Glutamatergic neuron (in vitro differentiated cells): ENCODE results near the gene MEF2B. TPM values are rescaled to one million over a fixed set of nuclear protein-coding genes. Genes with fewer than 3 reads are reported as not detected.
"Not testable (repeated sequence)": the region's sequence is repeated elsewhere in the genome, so short reads cannot be mapped to it uniquely, and the experiment has no call there.

Experiments used
- DNase-seq: peaks from one replicate; pipeline ENCODE4 v3.0.0; 2022
- H3K27ac Mint-ChIP-seq: one replicate; pipeline ENCODE4 v1.8.0; 2020; ENCODE audit warnings: mild to moderate bottlenecking, mixed read lengths, inconsistent platforms; ENCODE audit not compliant: unreplicated experiment
- H3K27me3 Mint-ChIP-seq: one replicate; pipeline ENCODE4 v1.8.0; 2020; ENCODE audit warnings: mild to moderate bottlenecking, moderate library complexity, mixed read lengths, inconsistent platforms; ENCODE audit not compliant: unreplicated experiment
- H3K36me3 Mint-ChIP-seq: one replicate; pipeline ENCODE4 v1.8.0; 2020; ENCODE audit warnings: mild to moderate bottlenecking, mixed read lengths, inconsistent platforms; ENCODE audit not compliant: unreplicated experiment
- H3K4me1 Mint-ChIP-seq: one replicate; pipeline ENCODE4 v1.8.0; 2020; ENCODE audit warnings: mild to moderate bottlenecking, low read depth, mixed read lengths, inconsistent platforms; ENCODE audit not compliant: unreplicated experiment
- H3K4me3 Mint-ChIP-seq: one replicate; pipeline ENCODE4 v1.8.0; 2020; ENCODE audit warnings: mild to moderate bottlenecking, mixed read lengths, inconsistent platforms; ENCODE audit not compliant: unreplicated experiment
- H3K9me3 Mint-ChIP-seq: one replicate; pipeline ENCODE4 v1.8.0; 2020; ENCODE audit warnings: mild to moderate bottlenecking, moderate library complexity, mixed read lengths, inconsistent platforms; ENCODE audit not compliant: unreplicated experiment
- CTCF ChIP-seq: fragments of 200-600 bp; sonication (generic); IDR thresholded peaks from one replicate; pipeline ENCODE4 v1.5.0; 2021; ENCODE audit not compliant: partially characterized antibody, unreplicated experiment
- total RNA-seq: library from RNA; stranded (reverse); fragmentation: NEBNext Ultra II Directional; extraction: Animal tissue kit (Norgen Biotek cat#: 25700); gene quantifications from one replicate; pipeline ENCODE4 v1.2.1, GENCODE V29; 2021; ENCODE audit not compliant: unreplicated experiment

The MEF2B gene
- total RNA-seq, 1 donor from 2014 or later, result 1.7 TPM

GRCh38 chr19:19137556-19138108, 32.4 kb downstream of the MEF2B start:
- H3K27me3 Mint-ChIP-seq, result peaks cover 9% of the 10 kb centered on the region
- H3K4me3 Mint-ChIP-seq, result peak overlapping the region; percentile 97
- H3K27ac Mint-ChIP-seq, result no peak overlapping the region
- H3K4me1 Mint-ChIP-seq, result no peaks in the 10 kb centered on the region
- TF ChIP-seq CTCF, result no peak
- no peak for DNase-seq
- H3K9me3 Mint-ChIP-seq, result peaks cover 4% of the 10 kb centered on the region
- H3K36me3 Mint-ChIP-seq, result no peaks in the 10 kb centered on the region

- not testable (repeated sequence) for H3K36me3 Mint-ChIP-seq, H3K4me1 Mint-ChIP-seq, H3K4me3 Mint-ChIP-seq, H3K9me3 Mint-ChIP-seq, H3K27ac Mint-ChIP-seq, DNase-seq
- H3K27me3 Mint-ChIP-seq, result peaks cover 11% of the 10 kb centered on the region
Measured at GRCh38 chr19:19135713-19136112, 34.4 kb downstream of the MEF2B start.

GRCh38 chr19:19134687-19135158, 35.3 kb downstream of the MEF2B start:
- TF ChIP-seq CTCF, result peak; percentile 18
- H3K4me3 Mint-ChIP-seq, result no peak overlapping the region
- peaks cover 6% of the 10 kb centered on the region for H3K9me3 Mint-ChIP-seq
- no peaks in the 10 kb centered on the region for H3K4me1 Mint-ChIP-seq
- H3K27me3 Mint-ChIP-seq, result peaks cover 11% of the 10 kb centered on the region
- peak; percentile 68 for DNase-seq
- peaks cover 4% of the 10 kb centered on the region for H3K36me3 Mint-ChIP-seq
- H3K27ac Mint-ChIP-seq, result no peak overlapping the region

- Mint-ChIP-seq H3K9me3 (peaks cover 6% of the 10 kb centered on the region), H3K4me1 (no peaks in the 10 kb centered on the region), H3K36me3 (peaks cover 4% of the 10 kb centered on the region), H3K27me3 (peaks cover 13% of the 10 kb centered on the region), H3K27ac (no peak overlapping the region), H3K4me3 (no peak overlapping the region)
- TF ChIP-seq CTCF, result no peak
- no peak for DNase-seq
Measured at GRCh38 chr19:19133985-19134384, 36.1 kb downstream of the MEF2B start.

- no peak for TF ChIP-seq CTCF
- Mint-ChIP-seq H3K9me3 (peaks cover 3% of the 10 kb centered on the region), H3K27me3 (peaks cover 6% of the 10 kb centered on the region), H3K4me3 (no peak overlapping the region), H3K4me1 (no peaks in the 10 kb centered on the region), H3K36me3 (peaks cover 4% of the 10 kb centered on the region), H3K27ac (no peak overlapping the region)
- DNase-seq, result no peak
Measured at GRCh38 chr19:19132912-19133311, 37.2 kb downstream of the MEF2B start.
